Hepatocyte (in vitro differentiated cells): Measurements from ENCODE around the gene HOXD9.

Source experiments
- CTCF ChIP-seq: fragments of 200-600 bp; sonication (generic); IDR thresholded peaks from 2 replicates; pipeline ENCODE4 v1.5.1; 2016; ENCODE audit warnings: antibody characterized with exemption, mild to moderate bottlenecking; ENCODE audit not compliant: poor library complexity
- EZH2 ChIP-seq: fragments of 200-600 bp; sonication (generic); IDR thresholded peaks from 2 replicates; pipeline ENCODE4 v1.6.1; 2016; ENCODE audit warnings: antibody characterized with exemption, mild to moderate bottlenecking, borderline replicate concordance
- EZH2phosphoT487 ChIP-seq: fragments of 200-600 bp; sonication (generic); IDR thresholded peaks from one replicate; pipeline ENCODE4 v1.6.1; 2018; ENCODE audit warnings: antibody characterized with exemption, mild to moderate bottlenecking, low read depth, moderate library complexity; ENCODE audit not compliant: unreplicated experiment, severe bottlenecking

DNA sequence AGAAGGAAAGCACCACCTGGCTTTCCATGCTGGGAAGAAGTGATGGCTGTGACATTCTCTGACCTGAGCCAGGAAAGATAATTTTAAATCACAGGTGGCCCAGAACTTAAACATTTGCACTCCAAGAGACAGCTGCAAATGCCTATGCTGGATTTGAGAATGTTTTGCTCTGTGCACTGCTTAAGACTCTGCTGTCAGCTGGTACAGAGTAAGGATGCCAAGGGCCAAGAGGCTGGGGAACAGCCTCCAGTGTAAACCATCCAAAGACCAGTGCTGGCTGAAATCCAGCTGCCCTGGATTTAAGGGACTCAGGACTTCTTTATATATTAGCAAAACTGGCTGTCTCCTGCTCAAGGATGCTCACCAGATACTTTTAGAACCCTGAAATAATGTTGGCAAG lies 10.9 kb downstream of the HOXD9 start:
- TF ChIP-seq CTCF (no peak), EZH2 (no peak), EZH2phosphoT487 (no peak)
